HepG2 (cell line): Measurements from ENCODE around the gene CMIP. TPM values are rescaled to one million over a fixed set of nuclear protein-coding genes. Genes with fewer than 3 reads are reported as not detected.

Experiments used
- EEA1 ChIP-seq: sonication (generic); formaldehyde crosslinking; IDR thresholded peaks from 2 replicates; pipeline ENCODE4 v1.5.1; 2020; ENCODE audit warnings: mild to moderate bottlenecking, missing genetic modification reagents, borderline replicate concordance
- KDM2A ChIP-seq: sonication (generic); formaldehyde crosslinking; IDR thresholded peaks from 2 replicates; pipeline ENCODE4 v1.4.0; 2020; ENCODE audit warnings: low read depth, missing genetic modification reagents, borderline replicate concordance
- NFE2L1 ChIP-seq: sonication (generic); formaldehyde crosslinking; IDR thresholded peaks from 2 replicates; pipeline ENCODE4 v1.4.0; 2020; ENCODE audit warnings: missing genetic modification reagents, mild to moderate bottlenecking, borderline replicate concordance
- NFRKB ChIP-seq: fragments of 450-650 bp; IDR thresholded peaks from 2 replicates; pipeline ENCODE4 v1.6.1; 2017
- NR2F2 ChIP-seq: IDR thresholded peaks from 2 replicates; pipeline ENCODE4 v1.6.1; 2012; ENCODE audit warnings: low read depth, inconsistent platforms, borderline replicate concordance
- PTBP1 ChIP-seq: fragments of 200-400 bp; formaldehyde crosslinking; IDR thresholded peaks from 2 replicates; pipeline ENCODE4 v1.6.1; 2018; ENCODE audit warnings: low read length, low read depth; ENCODE audit not compliant: poor library complexity, severe bottlenecking
- SMARCE1 ChIP-seq: fragments of 450-650 bp; IDR thresholded peaks from 2 replicates; pipeline ENCODE4 v1.6.1; 2017; ENCODE audit warnings: borderline replicate concordance
- TSC22D2 ChIP-seq: sonication (generic); formaldehyde crosslinking; IDR thresholded peaks from 2 replicates; pipeline ENCODE4 v1.5.1; 2020; ENCODE audit warnings: missing genetic modification reagents, mild to moderate bottlenecking, borderline replicate concordance
- ZNF12 ChIP-seq: sonication (generic); formaldehyde crosslinking; IDR thresholded peaks from 2 replicates; pipeline ENCODE4 v1.5.0; 2020; ENCODE audit warnings: missing genetic modification reagents
- ZNF790 ChIP-seq: sonication (generic); formaldehyde crosslinking; IDR thresholded peaks from 2 replicates; pipeline ENCODE4 v1.8.0; 2022; ENCODE audit warnings: missing genetic modification reagents, mild to moderate bottlenecking, borderline replicate concordance
- ZSCAN31 ChIP-seq: sonication (generic); formaldehyde crosslinking; IDR thresholded peaks from 2 replicates; pipeline ENCODE4 v1.5.0; 2020; ENCODE audit warnings: low read depth, mild to moderate bottlenecking, missing genetic modification reagents
- polyA plus RNA-seq, 8 experiments: library from polyadenylated mRNA; depleted of rRNA in 3 of 8; stranded (reverse) in 7 of 8; unstranded in 1 of 8; fragments of >200 nt; fragmentation: Illumina TruSeq in 4 of 8; extraction: Trizol in 4 of 8; gene quantifications; 2 replicates each; pipeline versions ENCODE4 v1.2.1 to v1.2.3, GENCODE V29; 2011 to 2016; ENCODE audit warnings: low read depth in 4 of 8, missing spikeins in 1 of 8, mixed read lengths in 1 of 8; ENCODE audit not compliant: insufficient read depth in 1 of 8
- total RNA-seq, 5 experiments: library from RNA; depleted of rRNA; stranded (reverse); fragments of >200 nt; fragmentation: Illumina TruSeq; extraction: Trizol; gene quantifications; 2 replicates each; pipeline ENCODE4 v1.2.3, GENCODE V29; 2016; ENCODE audit warnings: low read depth in 1 of 5
- TF ChIP-seq, protein P1 (sequence below), 2 experiments: fragments of 450-650 bp in 1 of 2; sonication (generic) in 1 of 2; formaldehyde crosslinking in 1 of 2; IDR thresholded peaks; 2 replicates each; pipeline versions ENCODE4 v1.6.1 to v1.8.0; 2016 to 2022; ENCODE audit warnings: antibody characterized with exemption in 1 of 2, mild to moderate bottlenecking in 1 of 2, missing genetic modification reagents in 1 of 2
- TF ChIP-seq, protein P2 (sequence below): sonication (generic); formaldehyde crosslinking; IDR thresholded peaks from 2 replicates; pipeline ENCODE4 v1.5.1; 2020; ENCODE audit warnings: missing genetic modification reagents, mild to moderate bottlenecking, borderline replicate concordance
- TF ChIP-seq, protein P3 (sequence below): sonication (generic); formaldehyde crosslinking; IDR thresholded peaks from 2 replicates; pipeline ENCODE4 v1.4.0; 2020; ENCODE audit warnings: missing genetic modification reagents, borderline replicate concordance

CMIP gene
- total and polyA plus RNA-seq, 2 of the 13 experiments (the other 11 are each of a cell fraction or from before 2014, with no cell fraction given), result 10.9 to 18.1 TPM

DNA sequence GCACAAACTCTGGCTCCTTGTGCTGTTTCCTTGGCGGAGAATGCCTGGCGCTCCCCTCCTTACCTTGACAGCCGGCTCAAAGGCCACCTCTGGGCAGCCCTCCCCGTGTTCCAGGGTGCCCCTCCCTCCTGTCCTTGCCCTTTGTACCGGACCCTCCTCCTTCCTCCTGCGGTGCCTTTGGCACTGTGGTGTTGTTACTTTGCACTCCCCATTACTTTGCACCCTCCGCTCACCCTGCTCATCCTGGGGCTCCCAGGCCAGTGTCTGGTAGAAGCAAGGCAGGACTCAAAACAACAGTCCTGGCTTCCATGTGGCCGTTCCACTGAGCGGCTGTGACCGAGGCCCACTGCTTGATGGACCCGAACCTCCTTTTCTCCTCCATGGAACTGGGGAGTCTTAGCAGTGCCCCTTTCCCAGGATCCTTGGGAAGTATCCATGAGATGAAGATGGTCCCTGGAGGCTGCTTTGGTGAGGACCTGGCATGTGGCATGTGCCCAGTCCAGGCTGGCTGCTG is 147.8 kb downstream of the CMIP start (continued):
- TF ChIP-seq, protein P1, sequence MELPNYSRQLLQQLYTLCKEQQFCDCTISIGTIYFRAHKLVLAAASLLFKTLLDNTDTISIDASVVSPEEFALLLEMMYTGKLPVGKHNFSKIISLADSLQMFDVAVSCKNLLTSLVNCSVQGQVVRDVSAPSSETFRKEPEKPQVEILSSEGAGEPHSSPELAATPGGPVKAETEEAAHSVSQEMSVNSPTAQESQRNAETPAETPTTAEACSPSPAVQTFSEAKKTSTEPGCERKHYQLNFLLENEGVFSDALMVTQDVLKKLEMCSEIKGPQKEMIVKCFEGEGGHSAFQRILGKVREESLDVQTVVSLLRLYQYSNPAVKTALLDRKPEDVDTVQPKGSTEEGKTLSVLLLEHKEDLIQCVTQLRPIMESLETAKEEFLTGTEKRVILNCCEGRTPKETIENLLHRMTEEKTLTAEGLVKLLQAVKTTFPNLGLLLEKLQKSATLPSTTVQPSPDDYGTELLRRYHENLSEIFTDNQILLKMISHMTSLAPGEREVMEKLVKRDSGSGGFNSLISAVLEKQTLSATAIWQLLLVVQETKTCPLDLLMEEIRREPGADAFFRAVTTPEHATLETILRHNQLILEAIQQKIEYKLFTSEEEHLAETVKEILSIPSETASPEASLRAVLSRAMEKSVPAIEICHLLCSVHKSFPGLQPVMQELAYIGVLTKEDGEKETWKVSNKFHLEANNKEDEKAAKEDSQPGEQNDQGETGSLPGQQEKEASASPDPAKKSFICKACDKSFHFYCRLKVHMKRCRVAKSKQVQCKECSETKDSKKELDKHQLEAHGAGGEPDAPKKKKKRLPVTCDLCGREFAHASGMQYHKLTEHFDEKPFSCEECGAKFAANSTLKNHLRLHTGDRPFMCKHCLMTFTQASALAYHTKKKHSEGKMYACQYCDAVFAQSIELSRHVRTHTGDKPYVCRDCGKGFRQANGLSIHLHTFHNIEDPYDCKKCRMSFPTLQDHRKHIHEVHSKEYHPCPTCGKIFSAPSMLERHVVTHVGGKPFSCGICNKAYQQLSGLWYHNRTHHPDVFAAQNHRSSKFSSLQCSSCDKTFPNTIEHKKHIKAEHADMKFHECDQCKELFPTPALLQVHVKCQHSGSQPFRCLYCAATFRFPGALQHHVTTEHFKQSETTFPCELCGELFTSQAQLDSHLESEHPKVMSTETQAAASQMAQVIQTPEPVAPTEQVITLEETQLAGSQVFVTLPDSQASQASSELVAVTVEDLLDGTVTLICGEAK (IDR thresholded peaks at IDR 0.05), result no peak
- TF ChIP-seq, protein P1 (CRISPR knock-in tag; IDR thresholded peaks at IDR 0.05), result peak; percentile 56; the same call in 1 of the 2 replicates
- TF ChIP-seq KDM2A (peak; percentile 37; the same call in 1 of the 2 replicates), PTBP1 (peak; percentile 63), NFRKB (no peak), ZNF12 (CRISPR knock-in tag) (no peak), NR2F2 (no peak; the same call in 1 of the 2 replicates), ZSCAN31 (CRISPR knock-in tag) (peak; percentile 18; the same call in 1 of the 2 replicates), SMARCE1 (no peak), ZNF790 (CRISPR knock-in tag) (no peak), NFE2L1 (CRISPR knock-in tag) (no peak), TSC22D2 (no peak), EEA1 (CRISPR knock-in tag) (no peak)
- TF ChIP-seq, protein P2, sequence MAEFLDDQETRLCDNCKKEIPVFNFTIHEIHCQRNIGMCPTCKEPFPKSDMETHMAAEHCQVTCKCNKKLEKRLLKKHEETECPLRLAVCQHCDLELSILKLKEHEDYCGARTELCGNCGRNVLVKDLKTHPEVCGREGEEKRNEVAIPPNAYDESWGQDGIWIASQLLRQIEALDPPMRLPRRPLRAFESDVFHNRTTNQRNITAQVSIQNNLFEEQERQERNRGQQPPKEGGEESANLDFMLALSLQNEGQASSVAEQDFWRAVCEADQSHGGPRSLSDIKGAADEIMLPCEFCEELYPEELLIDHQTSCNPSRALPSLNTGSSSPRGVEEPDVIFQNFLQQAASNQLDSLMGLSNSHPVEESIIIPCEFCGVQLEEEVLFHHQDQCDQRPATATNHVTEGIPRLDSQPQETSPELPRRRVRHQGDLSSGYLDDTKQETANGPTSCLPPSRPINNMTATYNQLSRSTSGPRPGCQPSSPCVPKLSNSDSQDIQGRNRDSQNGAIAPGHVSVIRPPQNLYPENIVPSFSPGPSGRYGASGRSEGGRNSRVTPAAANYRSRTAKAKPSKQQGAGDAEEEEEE (CRISPR knock-in tag), result no peak
- TF ChIP-seq, protein P3, sequence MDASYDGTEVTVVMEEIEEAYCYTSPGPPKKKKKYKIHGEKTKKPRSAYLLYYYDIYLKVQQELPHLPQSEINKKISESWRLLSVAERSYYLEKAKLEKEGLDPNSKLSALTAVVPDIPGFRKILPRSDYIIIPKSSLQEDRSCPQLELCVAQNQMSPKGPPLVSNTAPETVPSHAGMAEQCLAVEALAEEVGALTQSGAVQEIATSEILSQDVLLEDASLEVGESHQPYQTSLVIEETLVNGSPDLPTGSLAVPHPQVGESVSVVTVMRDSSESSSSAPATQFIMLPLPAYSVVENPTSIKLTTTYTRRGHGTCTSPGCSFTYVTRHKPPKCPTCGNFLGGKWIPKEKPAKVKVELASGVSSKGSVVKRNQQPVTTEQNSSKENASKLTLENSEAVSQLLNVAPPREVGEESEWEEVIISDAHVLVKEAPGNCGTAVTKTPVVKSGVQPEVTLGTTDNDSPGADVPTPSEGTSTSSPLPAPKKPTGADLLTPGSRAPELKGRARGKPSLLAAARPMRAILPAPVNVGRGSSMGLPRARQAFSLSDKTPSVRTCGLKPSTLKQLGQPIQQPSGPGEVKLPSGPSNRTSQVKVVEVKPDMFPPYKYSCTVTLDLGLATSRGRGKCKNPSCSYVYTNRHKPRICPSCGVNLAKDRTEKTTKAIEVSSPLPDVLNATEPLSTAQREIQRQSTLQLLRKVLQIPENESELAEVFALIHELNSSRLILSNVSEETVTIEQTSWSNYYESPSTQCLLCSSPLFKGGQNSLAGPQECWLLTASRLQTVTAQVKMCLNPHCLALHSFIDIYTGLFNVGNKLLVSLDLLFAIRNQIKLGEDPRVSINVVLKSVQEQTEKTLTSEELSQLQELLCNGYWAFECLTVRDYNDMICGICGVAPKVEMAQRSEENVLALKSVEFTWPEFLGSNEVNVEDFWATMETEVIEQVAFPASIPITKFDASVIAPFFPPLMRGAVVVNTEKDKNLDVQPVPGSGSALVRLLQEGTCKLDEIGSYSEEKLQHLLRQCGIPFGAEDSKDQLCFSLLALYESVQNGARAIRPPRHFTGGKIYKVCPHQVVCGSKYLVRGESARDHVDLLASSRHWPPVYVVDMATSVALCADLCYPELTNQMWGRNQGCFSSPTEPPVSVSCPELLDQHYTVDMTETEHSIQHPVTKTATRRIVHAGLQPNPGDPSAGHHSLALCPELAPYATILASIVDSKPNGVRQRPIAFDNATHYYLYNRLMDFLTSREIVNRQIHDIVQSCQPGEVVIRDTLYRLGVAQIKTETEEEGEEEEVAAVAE (CRISPR knock-in tag), result no peak
